ENCODE data around the gene CALD1.
"Not testable (repeated sequence)": the region's sequence is repeated elsewhere in the genome, so short reads cannot be mapped to it uniquely, and the experiment has no call there.

Gene CALD1

DNA sequence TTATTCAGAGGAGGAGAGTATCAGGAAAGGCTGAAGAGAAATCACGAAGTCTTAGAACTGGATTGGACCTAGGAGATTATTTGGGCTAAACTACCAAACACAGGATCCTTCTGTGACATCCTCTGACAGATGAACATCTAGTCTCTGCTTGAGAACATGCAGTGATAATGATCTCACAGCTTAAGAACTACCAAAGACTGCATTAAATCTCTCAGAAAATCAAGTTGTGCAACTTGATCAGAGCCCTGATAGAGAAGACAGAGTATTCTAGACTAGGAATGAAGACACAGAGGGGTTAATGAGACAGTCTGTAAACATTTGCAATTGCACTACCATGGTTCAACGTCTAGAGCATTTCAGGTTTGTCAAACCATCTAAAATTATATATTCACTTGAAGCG, 169.7 kb downstream of the CALD1 start:
- DNase-seq (ENCODE audit: low read depth) = no peak

DNA sequence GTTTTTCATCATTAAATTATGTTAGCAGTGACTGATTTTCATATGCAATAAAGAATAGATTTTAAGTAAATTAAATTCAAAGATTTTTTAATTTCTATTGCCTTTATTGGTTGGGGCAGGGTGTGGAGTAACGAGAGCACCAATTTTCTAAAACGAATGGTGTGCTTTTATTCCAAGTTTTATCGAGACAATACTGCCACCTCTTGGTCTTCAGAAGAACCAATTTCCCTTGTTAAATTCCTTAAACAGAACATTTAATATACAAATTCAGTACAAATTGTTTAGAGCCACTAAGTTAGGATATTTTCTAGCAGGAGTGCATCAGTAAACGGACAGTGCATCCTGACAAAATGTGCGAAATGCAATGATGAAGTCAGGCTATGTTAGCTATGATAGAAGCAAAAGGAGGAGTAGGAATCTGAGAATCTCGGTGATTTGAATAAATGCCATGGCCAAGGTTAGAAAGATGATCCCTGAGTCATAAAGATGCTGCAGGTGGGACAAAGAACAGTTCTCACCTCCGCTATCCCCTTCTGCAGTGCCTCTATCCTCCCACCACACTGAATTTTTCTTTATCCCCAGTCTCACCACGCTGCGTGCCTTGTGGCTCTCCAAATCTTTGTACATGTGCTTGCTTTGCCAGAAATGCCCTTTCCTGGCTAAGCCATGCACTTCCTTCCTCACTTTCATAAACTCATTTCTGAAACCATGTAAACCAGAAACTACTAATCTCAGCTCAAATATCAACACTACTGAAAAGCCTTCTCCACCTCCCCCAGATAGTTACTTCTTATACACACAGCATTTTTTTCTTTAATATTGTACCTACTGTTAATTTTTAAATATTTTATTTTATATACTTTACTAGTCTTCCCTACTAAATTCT, 175.0 kb downstream of the CALD1 start:
- no peak for DNase-seq (ENCODE audit: low read depth)

DNA sequence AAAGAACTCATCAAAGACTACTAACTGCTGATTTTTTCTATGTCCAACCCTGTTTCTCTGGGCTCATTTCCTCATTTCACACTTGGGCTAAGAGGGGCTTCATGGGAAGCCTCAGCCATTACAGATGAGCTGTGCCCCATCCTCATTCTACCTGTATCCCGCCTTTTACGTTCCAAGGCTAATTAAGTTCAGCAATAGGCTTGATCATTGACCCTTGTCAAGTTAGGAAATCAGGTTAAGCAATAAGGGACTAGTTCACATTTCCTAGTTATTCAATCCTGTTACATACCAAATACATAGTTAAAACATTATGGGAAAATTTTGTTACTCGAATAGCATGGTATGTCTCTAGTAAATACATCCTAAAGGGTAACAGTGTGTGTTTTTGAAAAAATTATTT, 177.6 kb downstream of the CALD1 start:
- no peak for DNase-seq (ENCODE audit: low read depth)

DNA sequence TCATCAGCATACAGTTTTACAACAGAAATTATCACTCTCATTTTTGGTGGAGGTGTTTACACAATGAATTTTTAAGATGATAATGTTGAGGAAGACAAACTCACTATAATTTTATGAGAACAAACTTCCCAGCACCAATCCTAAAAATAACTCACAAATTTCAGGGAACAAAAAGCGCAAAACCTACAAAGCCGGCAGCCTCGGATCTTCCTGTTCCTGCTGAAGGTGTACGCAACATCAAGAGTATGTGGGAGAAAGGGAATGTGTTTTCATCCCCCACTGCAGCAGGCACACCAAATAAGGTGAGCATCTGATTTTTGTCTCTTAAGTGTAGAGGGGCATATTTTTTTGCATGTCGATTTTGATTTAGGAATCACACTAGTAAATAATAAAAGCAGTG, 180.4 kb downstream of the CALD1 start:
- no peak for DNase-seq (ENCODE audit: low read depth)

DNA sequence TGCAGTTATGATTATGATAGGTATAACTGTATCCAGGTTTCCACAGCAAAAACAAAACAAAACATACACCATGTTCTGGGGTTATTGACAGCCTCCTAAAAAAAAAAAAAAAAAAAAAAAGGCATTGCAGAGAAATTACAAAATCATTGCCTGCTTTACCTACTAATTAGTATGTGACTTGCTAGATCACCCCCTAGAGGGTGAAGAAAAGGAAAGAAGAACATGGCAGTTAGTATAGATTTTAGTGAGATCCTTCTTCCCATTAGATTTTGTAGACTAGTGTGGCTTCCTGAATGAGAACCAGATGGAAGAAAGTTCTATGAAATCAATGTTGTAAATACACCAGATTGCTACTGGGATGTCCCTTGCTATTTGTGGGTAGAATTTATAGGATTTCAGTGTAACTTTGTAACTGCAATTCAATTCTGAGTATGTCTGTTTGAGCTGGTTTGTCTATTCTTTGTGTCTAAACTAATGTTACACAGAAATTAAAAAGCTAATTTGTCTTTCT, 182.9 kb downstream of the CALD1 start:
- no peak for DNase-seq (ENCODE audit: low read depth)

DNA sequence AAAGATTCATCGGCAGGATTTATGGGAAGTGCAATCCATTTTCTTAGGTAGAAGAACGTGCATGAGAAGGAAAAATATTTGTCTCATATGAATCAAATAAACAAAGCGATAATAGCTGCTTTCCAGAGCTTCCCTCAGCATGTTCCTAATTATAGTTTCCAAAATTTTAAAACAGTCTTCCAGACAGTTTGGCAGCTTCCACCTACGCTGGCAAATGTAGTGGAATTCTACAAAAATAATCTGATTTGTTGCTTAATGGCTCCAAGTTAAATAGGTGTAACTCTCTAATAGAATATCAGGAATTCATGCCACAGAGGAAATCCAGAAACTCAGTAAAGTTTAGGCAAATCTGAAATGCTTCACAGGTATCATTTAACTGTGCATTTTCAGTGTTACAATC, 183.6 kb downstream of the CALD1 start:
- no peak for DNase-seq (ENCODE audit: low read depth)

DNA sequence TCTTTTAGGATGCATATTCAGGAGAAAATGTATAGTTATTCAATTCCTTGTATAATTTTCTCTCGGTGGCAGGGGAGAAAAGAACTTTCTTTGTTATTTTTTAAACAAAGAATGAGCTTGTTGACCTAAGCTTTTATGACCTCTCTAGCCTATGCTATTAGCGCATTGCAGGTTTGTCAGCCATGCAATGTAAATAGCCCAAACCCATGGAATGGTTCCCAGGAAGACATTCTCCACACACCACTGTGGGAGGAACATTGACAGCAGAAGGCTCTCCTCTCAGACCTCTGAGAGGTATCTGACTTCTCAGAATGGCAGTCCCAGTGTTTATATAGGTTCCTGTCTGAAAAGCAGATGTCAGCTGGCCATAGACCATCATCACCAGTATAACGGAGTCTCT, 187.3 kb downstream of the CALD1 start:
- DNase-seq (ENCODE audit: low read depth) = no peak

DNA sequence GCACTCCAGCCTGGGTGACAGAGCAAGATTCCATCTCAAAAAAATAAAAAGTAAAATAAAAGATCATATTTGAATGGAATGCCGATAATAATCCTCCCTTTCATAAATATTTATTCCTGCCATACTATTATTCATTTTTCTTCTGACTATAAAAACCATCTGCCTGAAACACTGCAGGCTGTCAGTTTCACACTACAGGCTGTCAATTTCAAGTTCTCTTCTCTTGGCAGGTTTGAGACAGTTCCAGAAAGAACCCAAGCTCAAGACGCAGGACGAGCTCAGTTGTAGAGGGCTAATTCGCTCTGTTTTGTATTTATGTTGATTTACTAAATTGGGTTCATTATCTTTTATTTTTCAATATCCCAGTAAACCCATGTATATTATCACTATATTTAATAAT, 188.7 kb downstream of the CALD1 start:
- no peak for DNase-seq (ENCODE audit: low read depth)

DNA sequence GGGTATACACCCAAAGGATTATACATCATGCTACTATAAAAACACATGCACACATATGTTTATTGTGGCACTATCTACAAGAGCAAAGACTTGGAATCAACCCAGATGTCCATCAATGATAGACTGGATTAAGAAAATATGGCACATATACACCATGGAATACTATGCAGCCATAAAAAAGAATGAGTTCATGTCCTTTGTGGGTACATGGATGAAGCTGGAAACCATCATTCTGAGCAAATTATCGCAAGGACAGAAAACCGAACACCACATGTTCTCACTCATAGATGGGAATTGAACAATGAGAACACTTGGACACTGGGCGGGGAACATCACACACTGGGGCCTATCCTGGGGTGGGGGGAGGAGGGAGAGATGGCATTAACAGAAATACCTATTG, 202.2 kb downstream of the CALD1 start:
- DNase-seq (ENCODE audit: low read depth) = not testable (repeated sequence)

DNA sequence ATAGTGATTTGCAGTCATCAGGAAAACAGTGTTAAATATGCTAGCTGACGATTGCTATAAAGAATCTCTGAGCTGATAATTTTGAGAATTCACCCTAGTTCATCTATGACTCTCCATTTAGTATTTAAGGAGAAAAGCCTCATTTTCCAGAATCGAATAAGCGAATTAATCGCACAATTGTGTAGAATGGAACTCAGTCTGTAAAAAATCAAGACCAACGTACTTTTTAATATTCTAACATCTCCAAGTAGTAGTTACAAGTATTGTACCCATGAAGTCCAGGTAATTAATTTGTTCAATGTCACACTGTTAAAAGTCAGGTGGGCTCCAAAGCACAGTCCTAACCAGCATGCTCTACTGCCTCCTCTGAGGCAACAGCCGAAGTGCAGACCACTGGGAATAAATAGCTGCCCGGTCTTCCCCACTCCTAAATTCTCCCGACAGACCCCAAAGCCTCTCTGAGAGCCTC, 206.5 kb downstream of the CALD1 start:
- DNase-seq (ENCODE audit: low read depth) = no peak

DNA sequence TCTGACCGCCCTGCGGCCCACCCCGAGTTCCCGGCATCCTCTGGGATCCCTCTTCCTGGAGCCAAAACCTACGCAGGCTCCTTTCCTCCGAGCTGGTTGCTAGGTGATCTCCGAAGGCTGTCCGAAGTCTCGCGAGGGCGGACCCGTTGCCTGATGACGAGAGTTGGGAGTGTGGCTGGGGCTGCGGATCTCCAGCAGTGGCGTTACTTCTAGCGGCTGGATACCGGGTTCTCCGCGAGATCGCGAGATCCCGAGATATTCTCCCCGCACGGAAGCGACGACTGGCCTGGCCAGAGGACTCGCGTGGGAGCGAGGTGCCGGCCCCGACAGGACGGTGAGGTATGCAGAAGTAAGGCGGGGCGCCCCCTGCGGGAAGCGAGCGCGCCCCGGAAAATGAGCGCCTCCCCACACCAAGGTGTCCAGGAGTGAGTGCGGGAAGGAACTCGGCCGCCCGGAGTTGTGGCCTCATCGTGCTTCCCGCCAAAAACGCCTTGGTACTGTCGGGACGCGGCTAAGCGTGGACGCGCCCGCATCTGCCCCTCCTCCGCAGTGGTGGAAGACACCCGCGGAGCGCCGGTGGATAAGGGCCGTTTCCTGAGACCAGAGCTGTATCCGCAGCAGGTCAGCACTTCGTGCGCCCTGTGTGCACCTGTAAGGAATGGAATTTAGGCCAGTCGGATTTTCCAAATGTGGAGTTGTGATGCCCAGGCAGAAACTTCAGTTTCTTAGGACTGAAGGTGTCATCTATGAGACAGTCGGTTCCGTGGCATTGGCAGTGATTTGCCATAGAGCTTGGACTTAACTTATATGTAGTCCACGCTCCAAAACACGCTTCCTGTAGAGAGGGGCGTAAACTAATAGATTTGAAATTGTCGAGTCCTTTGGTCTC, 207.2 kb downstream of the CALD1 start, which contains the start of gene AGBL3:
Gene AGBL3 (plus strand): TSS at position 146 of the 889 bp plus-strand sequence. CDS start 1,426 bp downstream, outside the sequence.
- DNase-seq (ENCODE audit: low read depth) = peak; percentile 78

DNA sequence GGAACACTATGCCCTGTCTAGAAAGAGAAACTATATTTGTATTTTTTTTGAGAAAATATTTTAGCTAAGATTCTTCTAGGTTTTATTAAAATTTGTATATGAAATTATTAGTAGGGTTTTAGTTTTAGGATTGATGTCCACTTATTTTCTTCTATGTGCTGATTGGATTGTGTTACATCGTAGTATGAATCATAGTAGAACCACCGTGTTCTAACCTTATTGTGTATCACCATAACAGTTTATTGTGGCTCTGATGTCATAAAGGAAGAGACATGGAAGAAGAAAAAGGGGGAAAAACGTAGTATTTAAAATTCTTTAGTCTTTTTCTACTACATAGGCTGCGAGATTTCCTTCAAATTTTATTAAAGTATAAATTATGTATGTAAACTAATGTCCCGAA, 208.7 kb downstream of the CALD1 start:
- no peak for DNase-seq (ENCODE audit: low read depth)

DNA sequence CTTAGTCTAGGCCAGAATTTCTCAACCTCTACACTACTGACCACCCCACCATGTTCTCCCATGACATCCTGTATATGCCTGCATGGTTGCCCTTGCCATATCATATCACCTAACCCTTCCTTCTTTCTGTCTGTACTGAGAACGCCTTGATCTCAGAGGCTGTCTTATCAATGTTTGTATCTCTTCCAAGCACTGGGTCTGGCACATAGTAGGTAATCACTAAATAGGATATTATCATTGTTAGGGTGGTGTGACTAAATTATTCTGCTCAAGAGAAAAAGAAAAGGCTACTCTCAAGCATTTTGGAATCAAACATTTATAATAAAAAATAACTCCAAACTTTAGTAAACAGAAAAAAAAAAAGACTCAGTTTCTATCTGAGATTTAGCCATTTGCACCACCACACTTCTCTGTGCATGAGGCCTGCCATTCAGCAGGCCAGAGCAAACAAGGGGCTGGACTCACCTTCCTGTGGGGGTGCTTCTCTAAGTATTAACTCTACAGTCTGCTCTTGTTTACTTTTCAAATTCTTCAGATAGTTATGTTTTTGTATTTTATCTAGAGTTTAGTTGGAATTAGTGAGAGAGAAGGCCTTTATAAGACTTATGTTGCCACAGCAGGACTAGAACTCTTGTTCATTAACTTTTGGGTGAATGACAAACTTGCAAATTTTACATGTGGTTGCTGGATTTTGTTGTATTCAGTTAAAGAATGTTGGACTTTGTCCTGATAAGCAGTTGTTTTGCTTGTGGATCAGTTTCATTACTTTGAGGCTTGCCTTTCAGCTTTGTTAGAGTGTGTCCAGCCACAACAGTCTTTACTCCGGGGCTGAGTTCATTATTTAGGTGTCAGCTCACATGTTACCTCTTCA, 212.3 kb downstream of the CALD1 start:
- no peak for DNase-seq (ENCODE audit: low read depth)

DNA sequence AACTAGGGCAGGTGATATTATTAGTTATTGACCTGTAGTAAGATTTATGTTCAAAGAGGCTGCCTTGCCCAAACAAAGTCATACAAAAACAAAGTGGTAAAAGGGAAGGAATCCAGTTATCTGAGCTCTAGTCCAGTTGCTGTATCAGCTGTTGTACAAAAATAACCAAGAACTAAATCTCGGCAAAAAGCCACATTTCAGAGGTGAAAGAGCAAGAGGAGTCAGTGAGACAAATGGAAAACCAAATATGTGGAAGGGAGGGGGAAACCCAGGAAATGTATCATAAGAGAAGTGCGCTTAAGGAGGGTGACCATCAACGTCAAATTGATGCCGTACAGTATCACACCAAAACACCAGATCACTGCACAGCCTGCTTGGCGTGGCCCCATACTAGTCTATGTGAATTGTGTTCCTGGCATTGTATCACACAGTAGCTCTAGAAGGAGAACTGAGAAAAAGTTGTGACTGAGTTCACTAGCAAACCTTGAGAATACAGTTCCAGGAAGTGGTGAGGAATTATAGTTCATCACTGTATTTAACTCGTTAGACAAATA, 213.3 kb downstream of the CALD1 start:
- no peak for DNase-seq (ENCODE audit: low read depth)

DNA sequence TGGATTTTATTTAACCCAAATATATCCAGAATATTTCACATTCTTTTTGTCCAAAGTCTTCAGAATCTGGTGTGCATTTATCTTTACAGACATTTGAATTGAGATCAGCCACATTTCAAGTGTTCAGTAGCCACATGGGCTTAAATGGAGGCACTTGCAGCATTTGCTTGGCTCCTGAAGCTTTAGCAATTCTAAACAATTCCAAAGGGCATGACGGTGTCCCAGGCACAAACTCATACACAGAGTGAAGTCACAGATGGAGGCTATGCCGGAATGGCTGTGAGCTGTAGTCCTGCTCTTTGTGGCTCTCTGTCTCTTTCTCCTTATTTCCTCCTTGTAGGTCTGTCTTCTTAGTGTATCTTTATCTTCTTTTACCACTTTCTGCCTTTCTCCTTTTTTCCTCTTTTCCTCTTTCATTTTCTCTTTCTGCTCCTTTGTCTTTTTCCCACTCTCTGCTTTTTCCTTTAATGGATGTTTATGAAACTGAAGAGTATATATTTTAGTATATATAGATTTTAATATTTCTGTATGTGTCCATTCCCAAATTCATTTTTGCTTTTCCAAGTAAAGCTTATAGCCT, 214.5 kb downstream of the CALD1 start:
- DNase-seq (ENCODE audit: low read depth) = no peak

DNA sequence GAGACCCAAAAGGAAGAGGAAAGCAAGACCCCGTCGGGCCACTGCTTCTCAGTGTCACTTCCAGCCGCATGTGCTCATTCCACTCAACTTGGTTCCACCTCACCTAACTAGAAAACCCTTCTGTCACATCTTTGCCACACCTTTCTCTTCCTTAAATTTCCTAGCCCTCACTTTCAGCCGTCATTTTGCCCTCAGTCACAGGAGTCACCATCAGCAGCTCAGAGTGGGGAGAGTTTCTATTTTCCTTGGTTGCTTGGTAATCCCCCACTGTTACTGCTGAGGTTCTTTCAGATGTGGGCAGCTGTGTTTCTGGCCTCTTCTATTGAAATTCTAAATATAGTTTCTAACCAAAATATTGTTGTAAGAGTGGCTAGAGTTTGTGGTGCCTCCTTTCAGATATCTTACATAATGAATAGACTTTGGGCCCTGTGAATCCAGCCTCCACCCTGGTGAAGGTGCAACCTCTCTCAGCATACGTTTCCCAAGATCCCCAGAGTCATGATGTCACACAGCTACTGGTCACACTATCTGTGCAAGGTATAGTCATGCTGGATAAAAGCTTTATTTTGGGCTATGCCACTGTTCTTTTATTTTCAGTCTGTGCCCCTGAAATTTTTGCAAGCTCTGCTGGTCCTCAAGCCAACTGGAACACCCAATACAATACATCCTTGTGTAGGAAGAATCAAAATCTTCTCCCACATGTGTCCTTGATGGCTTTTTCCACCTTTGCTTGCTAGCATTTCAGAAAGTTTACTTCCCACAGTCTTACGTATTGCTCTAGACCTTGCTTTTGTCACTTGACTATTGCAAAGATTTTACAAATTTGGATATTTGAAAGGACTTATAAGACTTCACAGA, 216.0 kb downstream of the CALD1 start:
- no peak for DNase-seq (ENCODE audit: low read depth)

DNA sequence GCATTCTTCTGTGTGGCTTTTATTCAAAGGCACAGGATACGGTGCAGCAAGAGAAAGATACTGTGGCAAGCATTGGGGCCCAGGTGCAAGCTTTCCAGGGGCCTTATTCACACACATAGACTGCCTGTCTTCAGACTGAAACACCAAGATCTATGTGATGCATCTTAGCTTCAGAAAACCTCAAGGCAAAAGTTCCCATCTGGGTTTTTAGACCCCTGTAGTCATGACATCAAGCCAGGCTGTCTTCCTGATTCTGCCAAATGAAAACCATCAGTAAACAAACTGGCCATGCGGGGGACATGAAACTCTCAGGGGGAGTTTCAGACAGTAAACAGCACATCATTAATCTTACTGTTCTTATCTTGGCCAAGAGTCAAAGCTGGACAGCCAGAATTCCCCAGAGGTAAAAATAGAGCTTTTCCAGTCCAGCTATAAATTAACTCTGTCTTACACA, 216.7 kb downstream of the CALD1 start:
- no peak for DNase-seq (ENCODE audit: low read depth)

DNA sequence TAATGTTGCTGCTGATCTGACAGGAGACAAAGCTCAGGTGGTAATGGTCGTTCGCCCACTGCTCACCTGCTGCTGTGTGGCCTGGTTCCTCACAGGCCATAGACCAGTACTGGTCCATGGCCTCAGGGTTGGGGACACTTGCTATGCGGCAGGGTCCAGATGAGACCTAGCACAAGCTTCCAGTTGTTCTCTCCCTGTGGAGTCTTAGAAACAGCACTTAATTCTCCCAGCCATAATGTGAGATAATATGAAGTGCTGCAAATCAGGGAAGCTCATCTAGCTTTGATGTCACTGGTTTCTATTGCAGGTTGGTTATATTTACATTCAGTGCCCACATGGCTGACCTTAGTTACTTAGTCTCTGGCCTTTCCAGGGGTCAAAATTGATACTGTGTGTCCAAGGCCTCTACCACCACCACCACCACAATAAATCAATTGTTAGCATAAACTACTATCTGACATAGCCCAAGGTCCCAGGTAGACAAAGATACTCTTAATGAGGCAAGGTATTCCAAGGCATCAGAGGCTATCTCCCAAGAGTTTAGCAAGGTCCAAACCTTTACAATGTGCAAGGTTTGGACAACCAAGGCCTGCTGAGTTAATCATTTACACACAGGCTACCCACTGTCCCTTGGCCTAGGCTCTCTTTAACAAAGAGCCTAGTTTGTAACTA, 217.9 kb downstream of the CALD1 start:
- DNase-seq (ENCODE audit: low read depth) = no peak

DNA sequence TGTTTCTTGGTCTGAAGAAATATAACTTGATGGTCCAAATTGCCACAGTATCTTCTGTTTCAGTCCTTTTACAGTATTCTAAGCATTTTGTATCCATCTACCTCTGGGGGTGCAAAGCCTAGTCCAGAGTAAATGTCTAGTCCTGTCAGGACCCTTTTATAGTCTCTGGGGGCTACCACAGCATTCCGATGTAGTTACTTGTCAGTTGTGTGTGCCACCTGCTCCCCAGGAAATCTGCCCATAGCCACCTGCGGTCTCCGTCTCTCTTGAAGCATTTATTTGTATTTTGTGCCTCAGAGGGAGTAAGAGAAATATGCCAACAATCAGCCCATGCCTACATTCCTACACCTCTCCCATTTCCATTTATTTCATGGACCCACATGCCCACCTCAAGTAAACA, 219.7 kb downstream of the CALD1 start:
- DNase-seq (ENCODE audit: low read depth) = no peak
